ENCODE measurements around the gene MATN4. TPM values are rescaled to one million over a fixed set of nuclear protein-coding genes. Genes with fewer than 3 reads are reported as not detected.

Gene MATN4
- total RNA-seq, 4 donors from 2014 or later, result 0.25 to 1.5 (median 0.94) TPM; not detected in 1

GRCh38 chr20:45311589-45312211 lies 3.6 kb upstream of the MATN4 start:
- TF ChIP-seq EP300 (IDR thresholded peaks at IDR 0.05) (no peak), POLR2A (IDR thresholded peaks at IDR 0.05) (no peak), POLR2AphosphoS5 (IDR thresholded peaks at IDR 0.05) (no peak)
- TF ChIP-seq, protein P1, sequence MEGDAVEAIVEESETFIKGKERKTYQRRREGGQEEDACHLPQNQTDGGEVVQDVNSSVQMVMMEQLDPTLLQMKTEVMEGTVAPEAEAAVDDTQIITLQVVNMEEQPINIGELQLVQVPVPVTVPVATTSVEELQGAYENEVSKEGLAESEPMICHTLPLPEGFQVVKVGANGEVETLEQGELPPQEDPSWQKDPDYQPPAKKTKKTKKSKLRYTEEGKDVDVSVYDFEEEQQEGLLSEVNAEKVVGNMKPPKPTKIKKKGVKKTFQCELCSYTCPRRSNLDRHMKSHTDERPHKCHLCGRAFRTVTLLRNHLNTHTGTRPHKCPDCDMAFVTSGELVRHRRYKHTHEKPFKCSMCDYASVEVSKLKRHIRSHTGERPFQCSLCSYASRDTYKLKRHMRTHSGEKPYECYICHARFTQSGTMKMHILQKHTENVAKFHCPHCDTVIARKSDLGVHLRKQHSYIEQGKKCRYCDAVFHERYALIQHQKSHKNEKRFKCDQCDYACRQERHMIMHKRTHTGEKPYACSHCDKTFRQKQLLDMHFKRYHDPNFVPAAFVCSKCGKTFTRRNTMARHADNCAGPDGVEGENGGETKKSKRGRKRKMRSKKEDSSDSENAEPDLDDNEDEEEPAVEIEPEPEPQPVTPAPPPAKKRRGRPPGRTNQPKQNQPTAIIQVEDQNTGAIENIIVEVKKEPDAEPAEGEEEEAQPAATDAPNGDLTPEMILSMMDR (IDR thresholded peaks at IDR 0.05), result peak; percentile 23 to 85
- Histone ChIP-seq H3K27ac (no peak overlapping the region), H3K36me3 (no peaks in the 10 kb centered on the region), H3K4me1 (peaks cover 24% of the 10 kb centered on the region), H3K27me3 (peaks cover 33% of the 10 kb centered on the region), H3K4me3 (no peak overlapping the region), H3K9me3 (no peaks in the 10 kb centered on the region)
- no peak for DNase-seq (ENCODE audit: low spot score in 2 of 2)
- 14% methylated on average over 31 of the region's 45 CpGs for WGBS

- Histone ChIP-seq H3K36me3 (no peaks in the 10 kb centered on the region), H3K27me3 (peaks cover 29% of the 10 kb centered on the region), H3K4me1 (peaks cover 29% of the 10 kb centered on the region), H3K9me3 (no peaks in the 10 kb centered on the region), H3K4me3 (no peak overlapping the region), H3K27ac (no peak overlapping the region)
- WGBS, result 66% methylated on average over 3 of the region's 3 CpGs
- no peak for DNase-seq (ENCODE audit: low spot score in 2 of 2)
- TF ChIP-seq EP300 (IDR thresholded peaks at IDR 0.05) (no peak), POLR2AphosphoS5 (IDR thresholded peaks at IDR 0.05) (no peak)
Measured at GRCh38 chr20:45309075-45309474, 976 bp upstream of the MATN4 start.

GRCh38 chr20:45307076-45307640 lies 941 bp downstream of the MATN4 start:
- no peak overlapping the region for H3K4me3 ChIP-seq
- no peaks in the 10 kb centered on the region for H3K9me3 ChIP-seq
- H3K36me3 ChIP-seq, result no peaks in the 10 kb centered on the region
- H3K4me1 ChIP-seq, result peaks cover 29% of the 10 kb centered on the region
- H3K27me3 ChIP-seq, result peaks cover 20% of the 10 kb centered on the region
- no peak for TF ChIP-seq EP300 (IDR thresholded peaks at IDR 0.05)
- no peak for TF ChIP-seq POLR2AphosphoS5 (IDR thresholded peaks at IDR 0.05)
- TF ChIP-seq POLR2A (IDR thresholded peaks at IDR 0.05), result no peak
- TF ChIP-seq, protein P1 (IDR thresholded peaks at IDR 0.05), result no peak
- DNase-seq (ENCODE audit: low spot score in 2 of 2), result no peak
- 39% methylated on average over 16 of the region's 16 CpGs for WGBS
- H3K27ac ChIP-seq, result no peak overlapping the region

- no peak within 1 kb of the TSS for H3K27ac ChIP-seq
- 41% methylated on average over 9 of the region's 41 CpGs for WGBS
- H3K36me3 ChIP-seq, result no peaks in the 10 kb centered on the region
- no peak for DNase-seq (ENCODE audit: low spot score in 2 of 2)
- TF ChIP-seq POLR2A (IDR thresholded peaks at IDR 0.05), result no peak
- no peak for TF ChIP-seq POLR2AphosphoS5 (IDR thresholded peaks at IDR 0.05)
- no peak for TF ChIP-seq EP300 (IDR thresholded peaks at IDR 0.05)
- TF ChIP-seq, protein P1 (IDR thresholded peaks at IDR 0.05), result peak; percentile 7 to 65
- H3K4me1 ChIP-seq, result peaks cover 25% of the 10 kb centered on the region
- peaks cover 14% of the 10 kb centered on the region for H3K27me3 ChIP-seq
- no peak within 1 kb of the TSS for H3K4me3 ChIP-seq
- H3K9me3 ChIP-seq, result no peaks in the 10 kb centered on the region
Measured at GRCh38 chr20:45306431-45306982, 1.6 kb downstream of the MATN4 start, which contains the start of gene RBPJL. Gene RBPJL, plus strand, starts transcription at chr20:45306840. Its CDS starts 83 bp downstream, at chr20:45306923.

DNA sequence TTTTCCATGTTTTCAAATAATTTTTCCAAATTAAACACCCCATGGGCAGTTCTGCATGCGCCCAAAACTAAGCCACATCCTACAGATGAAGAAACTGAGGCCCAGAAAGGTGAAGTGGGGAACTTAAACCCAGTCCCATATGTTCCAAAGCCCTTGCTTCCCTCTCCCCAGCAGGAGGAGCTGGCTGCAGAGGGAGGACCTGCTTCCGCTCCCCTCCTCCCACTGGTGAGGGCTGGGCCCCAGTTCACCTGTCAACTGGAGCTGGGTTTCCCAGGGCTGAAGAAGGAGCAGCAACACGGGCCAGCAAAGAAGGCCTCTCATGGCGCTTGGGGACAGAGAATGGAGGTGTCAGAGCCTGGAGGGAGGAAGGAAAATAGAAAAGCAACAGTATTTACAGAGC lies 2.8 kb downstream of the MATN4 start:
- WGBS, result 51% methylated on average over 4 of the region's 4 CpGs

More for the DNA sequence above, 2.8 kb downstream of the MATN4 start:
- Histone ChIP-seq H3K9me3 (no peaks in the 10 kb centered on the region), H3K4me1 (peaks cover 25% of the 10 kb centered on the region), H3K4me3 (no peak overlapping the region), H3K36me3 (no peaks in the 10 kb centered on the region), H3K27ac (no peak overlapping the region), H3K27me3 (peaks cover 14% of the 10 kb centered on the region)
- TF ChIP-seq, protein P1 (IDR thresholded peaks at IDR 0.05), result no peak
- no peak for TF ChIP-seq EP300 (IDR thresholded peaks at IDR 0.05)
- TF ChIP-seq POLR2AphosphoS5 (IDR thresholded peaks at IDR 0.05), result no peak
- TF ChIP-seq POLR2A (IDR thresholded peaks at IDR 0.05), result no peak
- DNase-seq (ENCODE audit: low spot score in 2 of 2), result no peak
